ENCODE measurements around the gene EVC. TPM values are rescaled to one million over a fixed set of nuclear protein-coding genes. Genes with fewer than 3 reads are reported as not detected.

EVC gene
- total and polyA plus RNA-seq, 2 of the 8 experiments (the other 6 are each of a cell fraction or from before 2014, with no cell fraction given) = 2.6 to 9.8 TPM

- TF ChIP-seq TAF7 (optimal IDR thresholded peaks at IDR 0.05; ENCODE audit: borderline replicate concordance, low read depth, low read length) (no peak), CHD1 (IDR thresholded peaks at IDR 0.05; ENCODE audit: low read depth, low read length) (no peak), CEBPB (IDR thresholded peaks at IDR 0.05; ENCODE audit: low read depth, low read length) (no peak), YY1 (IDR thresholded peaks at IDR 0.05; ENCODE audit: low read depth, low read length) (no peak), BRCA1 (IDR thresholded peaks at IDR 0.05; ENCODE audit: low read depth, low read length) (no peak), NANOG (IDR thresholded peaks at IDR 0.05; ENCODE audit: insufficient read depth, low read depth, low read length, poor library complexity, severe bottlenecking) (no peak), MAFK (IDR thresholded peaks at IDR 0.05; ENCODE audit: low read depth, low read length) (no peak), POLR2A (IDR thresholded peaks at IDR 0.05; ENCODE audit: control extremely low read depth in 1 of 2, low read depth in 2 of 2, low read length in 2 of 2) (no peak), PHF8 (conservative IDR thresholded peaks at IDR 0.05; ENCODE audit: low read depth, low read length) (no peak), RXRA (IDR thresholded peaks at IDR 0.05; ENCODE audit: insufficient read depth, low read depth, low read length) (no peak)
- TF ChIP-seq, protein P1, sequence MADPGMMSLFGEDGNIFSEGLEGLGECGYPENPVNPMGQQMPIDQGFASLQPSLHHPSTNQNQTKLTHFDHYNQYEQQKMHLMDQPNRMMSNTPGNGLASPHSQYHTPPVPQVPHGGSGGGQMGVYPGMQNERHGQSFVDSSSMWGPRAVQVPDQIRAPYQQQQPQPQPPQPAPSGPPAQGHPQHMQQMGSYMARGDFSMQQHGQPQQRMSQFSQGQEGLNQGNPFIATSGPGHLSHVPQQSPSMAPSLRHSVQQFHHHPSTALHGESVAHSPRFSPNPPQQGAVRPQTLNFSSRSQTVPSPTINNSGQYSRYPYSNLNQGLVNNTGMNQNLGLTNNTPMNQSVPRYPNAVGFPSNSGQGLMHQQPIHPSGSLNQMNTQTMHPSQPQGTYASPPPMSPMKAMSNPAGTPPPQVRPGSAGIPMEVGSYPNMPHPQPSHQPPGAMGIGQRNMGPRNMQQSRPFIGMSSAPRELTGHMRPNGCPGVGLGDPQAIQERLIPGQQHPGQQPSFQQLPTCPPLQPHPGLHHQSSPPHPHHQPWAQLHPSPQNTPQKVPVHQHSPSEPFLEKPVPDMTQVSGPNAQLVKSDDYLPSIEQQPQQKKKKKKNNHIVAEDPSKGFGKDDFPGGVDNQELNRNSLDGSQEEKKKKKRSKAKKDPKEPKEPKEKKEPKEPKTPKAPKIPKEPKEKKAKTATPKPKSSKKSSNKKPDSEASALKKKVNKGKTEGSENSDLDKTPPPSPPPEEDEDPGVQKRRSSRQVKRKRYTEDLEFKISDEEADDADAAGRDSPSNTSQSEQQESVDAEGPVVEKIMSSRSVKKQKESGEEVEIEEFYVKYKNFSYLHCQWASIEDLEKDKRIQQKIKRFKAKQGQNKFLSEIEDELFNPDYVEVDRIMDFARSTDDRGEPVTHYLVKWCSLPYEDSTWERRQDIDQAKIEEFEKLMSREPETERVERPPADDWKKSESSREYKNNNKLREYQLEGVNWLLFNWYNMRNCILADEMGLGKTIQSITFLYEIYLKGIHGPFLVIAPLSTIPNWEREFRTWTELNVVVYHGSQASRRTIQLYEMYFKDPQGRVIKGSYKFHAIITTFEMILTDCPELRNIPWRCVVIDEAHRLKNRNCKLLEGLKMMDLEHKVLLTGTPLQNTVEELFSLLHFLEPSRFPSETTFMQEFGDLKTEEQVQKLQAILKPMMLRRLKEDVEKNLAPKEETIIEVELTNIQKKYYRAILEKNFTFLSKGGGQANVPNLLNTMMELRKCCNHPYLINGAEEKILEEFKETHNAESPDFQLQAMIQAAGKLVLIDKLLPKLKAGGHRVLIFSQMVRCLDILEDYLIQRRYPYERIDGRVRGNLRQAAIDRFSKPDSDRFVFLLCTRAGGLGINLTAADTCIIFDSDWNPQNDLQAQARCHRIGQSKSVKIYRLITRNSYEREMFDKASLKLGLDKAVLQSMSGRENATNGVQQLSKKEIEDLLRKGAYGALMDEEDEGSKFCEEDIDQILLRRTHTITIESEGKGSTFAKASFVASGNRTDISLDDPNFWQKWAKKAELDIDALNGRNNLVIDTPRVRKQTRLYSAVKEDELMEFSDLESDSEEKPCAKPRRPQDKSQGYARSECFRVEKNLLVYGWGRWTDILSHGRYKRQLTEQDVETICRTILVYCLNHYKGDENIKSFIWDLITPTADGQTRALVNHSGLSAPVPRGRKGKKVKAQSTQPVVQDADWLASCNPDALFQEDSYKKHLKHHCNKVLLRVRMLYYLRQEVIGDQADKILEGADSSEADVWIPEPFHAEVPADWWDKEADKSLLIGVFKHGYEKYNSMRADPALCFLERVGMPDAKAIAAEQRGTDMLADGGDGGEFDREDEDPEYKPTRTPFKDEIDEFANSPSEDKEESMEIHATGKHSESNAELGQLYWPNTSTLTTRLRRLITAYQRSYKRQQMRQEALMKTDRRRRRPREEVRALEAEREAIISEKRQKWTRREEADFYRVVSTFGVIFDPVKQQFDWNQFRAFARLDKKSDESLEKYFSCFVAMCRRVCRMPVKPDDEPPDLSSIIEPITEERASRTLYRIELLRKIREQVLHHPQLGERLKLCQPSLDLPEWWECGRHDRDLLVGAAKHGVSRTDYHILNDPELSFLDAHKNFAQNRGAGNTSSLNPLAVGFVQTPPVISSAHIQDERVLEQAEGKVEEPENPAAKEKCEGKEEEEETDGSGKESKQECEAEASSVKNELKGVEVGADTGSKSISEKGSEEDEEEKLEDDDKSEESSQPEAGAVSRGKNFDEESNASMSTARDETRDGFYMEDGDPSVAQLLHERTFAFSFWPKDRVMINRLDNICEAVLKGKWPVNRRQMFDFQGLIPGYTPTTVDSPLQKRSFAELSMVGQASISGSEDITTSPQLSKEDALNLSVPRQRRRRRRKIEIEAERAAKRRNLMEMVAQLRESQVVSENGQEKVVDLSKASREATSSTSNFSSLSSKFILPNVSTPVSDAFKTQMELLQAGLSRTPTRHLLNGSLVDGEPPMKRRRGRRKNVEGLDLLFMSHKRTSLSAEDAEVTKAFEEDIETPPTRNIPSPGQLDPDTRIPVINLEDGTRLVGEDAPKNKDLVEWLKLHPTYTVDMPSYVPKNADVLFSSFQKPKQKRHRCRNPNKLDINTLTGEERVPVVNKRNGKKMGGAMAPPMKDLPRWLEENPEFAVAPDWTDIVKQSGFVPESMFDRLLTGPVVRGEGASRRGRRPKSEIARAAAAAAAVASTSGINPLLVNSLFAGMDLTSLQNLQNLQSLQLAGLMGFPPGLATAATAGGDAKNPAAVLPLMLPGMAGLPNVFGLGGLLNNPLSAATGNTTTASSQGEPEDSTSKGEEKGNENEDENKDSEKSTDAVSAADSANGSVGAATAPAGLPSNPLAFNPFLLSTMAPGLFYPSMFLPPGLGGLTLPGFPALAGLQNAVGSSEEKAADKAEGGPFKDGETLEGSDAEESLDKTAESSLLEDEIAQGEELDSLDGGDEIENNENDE (IDR thresholded peaks at IDR 0.05; ENCODE audit: insufficient replicate concordance, low read length) = no peak
Measured at GRCh38 chr4:5752376-5753184, 41.6 kb downstream of the EVC start (continued).

All from H1 (cell line).